Tibial artery (tissue), 4 donors: ENCODE data around the gene GPATCH4.
"Not testable (repeated sequence)": the region's sequence is repeated elsewhere in the genome, so short reads cannot be mapped to it uniquely, and the experiment has no call there.

Experiments
- DNase-seq, 2 donors: peaks; one replicate each; pipeline ENCODE4 v3.0.0-alpha.2; 2019
- H3K27ac ChIP-seq, 2 donors: fragments of 200-600 bp; sonication (generic) in 1 of 2; 1 replicate in 1 of 2; 2 replicates in 1 of 2; pipeline ENCODE4 v1.5.1; 2018 to 2019; ENCODE audit warnings: mild to moderate bottlenecking in 1 of 2
- H3K27me3 ChIP-seq, 2 donors: fragments of 200-600 bp; sonication (generic) in 1 of 2; one replicate each; pipeline versions ENCODE4 v1.5.1 to v1.6.0; 2016 to 2019
- H3K36me3 ChIP-seq, 3 donors: fragments of 200-600 bp; sonication (generic) in 2 of 3; one replicate each; pipeline ENCODE4 v1.5.1; 2016 to 2019; ENCODE audit warnings: mild to moderate bottlenecking in 2 of 3
- H3K4me1 ChIP-seq, 4 donors: fragments of 200-600 bp; sonication (generic) in 2 of 4; 1 replicate in 3 of 4; 2 replicates in 1 of 4; pipeline ENCODE4 v1.5.1; 2016 to 2019
- H3K4me3 ChIP-seq, 2 donors: fragments of 200-600 bp; sonication (generic) in 1 of 2; 1 replicate in 1 of 2; 2 replicates in 1 of 2; pipeline ENCODE4 v1.5.1; 2018 to 2019; ENCODE audit warnings: mild to moderate bottlenecking in 2 of 2
- H3K9me3 ChIP-seq, 3 donors: fragments of 200-600 bp; sonication (generic) in 1 of 3; one replicate each; pipeline ENCODE4 v1.5.1; 2016 to 2019
- CTCF ChIP-seq, 2 experiments: fragments of 200-600 bp in 1 of 2; fragments of 450-650 bp in 1 of 2; IDR thresholded peaks; one replicate each; pipeline ENCODE4 v1.5.1; 2017 to 2019; ENCODE audit warnings: antibody characterized with exemption in 2 of 2, mild to moderate bottlenecking in 1 of 2, moderate library complexity in 1 of 2
- intact Hi-C: fragments of 100-400 bp; cut with DNase I; formaldehyde crosslinking; loops from one replicate; pipeline ENCODE4 v1.15.0; 2023; ENCODE audit warnings: low total_unique reads

Gene GPATCH4

GRCh38 chr1:156608036-156608674, 6.9 kb upstream of the GPATCH4 start:
- Histone ChIP-seq H3K27me3 (no peaks in the 10 kb centered on the region), H3K4me3 (no peak overlapping the region), H3K27ac (peak overlapping the region in 1 of 2 donors; percentile 14), H3K4me1 (peaks cover 0 to 6% (median 0%) of the 10 kb centered on the region in 4 donors), H3K9me3 (no peaks in the 10 kb centered on the region), H3K36me3 (no peaks in the 10 kb centered on the region)
- DNase-seq, result no peak
- peak; percentile 83 to 89 for TF ChIP-seq CTCF (IDR thresholded peaks at IDR 0.05)
- intact Hi-C loops, result loop anchor here (5.0 kb wide), 2 partner anchors 156 to 221 kb away; no protein-coding TSS in a partner anchor

DNA sequence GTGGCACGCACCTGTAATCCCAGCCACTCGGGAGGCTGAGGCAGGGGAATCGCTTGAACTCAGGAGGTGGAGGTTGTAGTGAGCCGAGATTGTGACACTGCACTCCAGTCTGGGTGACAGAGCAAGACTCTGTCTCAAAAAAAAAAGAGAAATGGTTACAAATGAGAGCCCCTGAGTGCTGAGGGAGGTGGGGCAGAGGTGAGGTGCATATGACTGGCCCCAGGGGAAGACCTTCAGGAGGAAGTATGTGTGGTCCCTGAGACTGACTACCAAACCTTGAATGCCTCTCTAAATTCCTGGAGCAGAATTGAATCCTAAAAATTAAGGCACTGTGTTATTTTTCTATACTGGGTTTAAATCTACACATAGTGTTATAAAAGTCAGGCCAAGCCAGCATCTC, 6.1 kb upstream of the GPATCH4 start:
- intact Hi-C loops, result loop anchor here (5.0 kb wide), 2 partner anchors 155 to 220 kb away; no protein-coding TSS in a partner anchor

DNA sequence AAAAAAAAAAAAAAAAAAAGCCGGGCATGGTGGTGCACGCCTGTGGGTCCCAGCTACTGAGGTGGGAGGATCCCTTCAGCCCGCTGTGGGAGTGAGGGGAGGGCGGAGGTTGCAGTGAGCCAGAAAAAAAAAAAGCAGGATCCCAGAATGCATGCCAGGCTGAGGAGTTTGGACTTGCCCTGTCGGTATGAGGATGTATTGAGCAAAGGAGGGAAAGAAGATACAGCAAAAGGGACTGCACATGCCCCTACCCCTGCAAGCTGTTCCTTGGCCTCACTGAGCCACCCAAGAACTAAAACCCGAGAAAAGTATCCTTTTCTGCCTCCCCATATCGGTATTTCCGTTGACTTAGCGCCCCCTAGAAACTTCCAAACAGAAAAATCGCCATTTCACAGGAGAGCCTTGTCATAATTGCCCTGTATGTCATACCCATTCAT, 1.3 kb upstream of the GPATCH4 start:
- no peak for TF ChIP-seq CTCF (IDR thresholded peaks at IDR 0.05)
- no peak for DNase-seq
- Histone ChIP-seq H3K4me1 (peaks cover 0 to 15% (median 15%) of the 10 kb centered on the region in 4 donors), H3K27ac (no peak overlapping the region), H3K9me3 (no peaks in the 10 kb centered on the region), H3K27me3 (no peaks in the 10 kb centered on the region), H3K4me3 (no peak overlapping the region), H3K36me3 (peaks cover 0 to 16% (median 11%) of the 10 kb centered on the region in 3 donors)
- intact Hi-C loops, result no loop called here

More for the DNA sequence above, 6.1 kb upstream of the GPATCH4 start:
- not testable (repeated sequence) for DNase-seq, H3K4me3 ChIP-seq, H3K9me3 ChIP-seq, H3K36me3 ChIP-seq, H3K4me1 ChIP-seq, H3K27me3 ChIP-seq, H3K27ac ChIP-seq

DNA sequence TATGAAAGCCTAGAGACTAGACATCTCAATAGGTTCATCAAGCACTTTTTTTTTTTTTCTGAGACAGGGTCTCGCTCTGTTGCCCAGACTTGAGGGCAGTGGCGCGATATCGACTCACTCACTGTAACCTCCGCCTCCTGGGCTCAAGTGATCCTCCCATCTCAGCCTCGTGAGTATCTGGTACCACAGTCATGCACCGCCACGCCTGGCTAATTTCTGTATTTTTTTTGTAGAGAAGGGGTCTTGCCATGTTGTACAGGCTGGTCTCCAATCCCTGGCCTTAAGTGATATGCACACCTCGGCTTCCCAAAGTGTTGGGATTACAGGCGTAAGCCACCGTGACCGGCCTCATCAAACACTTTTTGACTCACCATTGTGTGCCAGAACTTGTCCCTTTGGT, 613 bp upstream of the GPATCH4 start:
- Histone ChIP-seq H3K27ac (peak overlapping the region; percentile 68 to 85), H3K4me1 (peaks cover 0 to 15% (median 15%) of the 10 kb centered on the region in 4 donors), H3K9me3 (no peaks in the 10 kb centered on the region), H3K36me3 (peaks cover 3 to 23% (median 18%) of the 10 kb centered on the region in 3 donors), H3K27me3 (no peaks in the 10 kb centered on the region), H3K4me3 (peak overlapping the region; percentile 60 to 69)
- intact Hi-C loops, result no loop called here
- no peak for DNase-seq
- TF ChIP-seq CTCF (IDR thresholded peaks at IDR 0.05), result no peak

GRCh38 chr1:156600733-156601121, 552 bp downstream of the GPATCH4 start:
- Histone ChIP-seq H3K27ac (peak overlapping the region; percentile 68 to 85), H3K9me3 (no peaks in the 10 kb centered on the region), H3K36me3 (peaks cover 11 to 34% (median 28%) of the 10 kb centered on the region in 3 donors), H3K27me3 (no peaks in the 10 kb centered on the region), H3K4me3 (peak overlapping the region; percentile 60 to 69), H3K4me1 (peaks cover 0 to 15% (median 15%) of the 10 kb centered on the region in 4 donors)
- no peak for TF ChIP-seq CTCF (IDR thresholded peaks at IDR 0.05)
- no peak for DNase-seq
- intact Hi-C loops, result no loop called here

GRCh38 chr1:156599811-156600210, 1.5 kb downstream of the GPATCH4 start:
- Histone ChIP-seq H3K9me3 (no peaks in the 10 kb centered on the region), H3K4me1 (peaks cover 0 to 15% (median 15%) of the 10 kb centered on the region in 4 donors), H3K27me3 (no peaks in the 10 kb centered on the region), H3K36me3 (peaks cover 11 to 43% (median 34%) of the 10 kb centered on the region in 3 donors), H3K27ac (no peak overlapping the region), H3K4me3 (no peak overlapping the region)
- no peak for DNase-seq
- TF ChIP-seq CTCF (IDR thresholded peaks at IDR 0.05), result no peak
- intact Hi-C loops, result no loop called here
